Panc1 (cell line): ENCODE results near the gene PPARG. TPM values are rescaled to one million over a fixed set of nuclear protein-coding genes. Genes with fewer than 3 reads are reported as not detected.
A peak's percentile ranks its signal among the peaks of the same experiment; 100 is the strongest.

Source experiments
- ATAC-seq: fragments of 200-7000 bp; cut with Tn5 transposase; 2 replicates; pipeline ENCODE4 v1.9.1; 2020; ENCODE audit warnings: mild to moderate bottlenecking, moderate library complexity
- BruUV-seq: library from RNA; stranded (reverse); fragments of 400-500 nt; replicated peaks from 2 replicates; lab custom pipeline; 2021; lab: Mats Ljungman, UMichigan
- CTCF ChIA-PET: fragments of 300-600 bp; sonication (Branson Sonifier 250); formaldehyde crosslinking; loops from one replicate; lab custom pipeline; 2022; ENCODE audit warnings: antibody characterized with exemption; lab: Charles Lee
- POLR2A ChIA-PET: fragments of 300-600 bp; sonication (Branson Sonifier 250); formaldehyde crosslinking; loops from one replicate; lab custom pipeline; 2022; ENCODE audit warnings: antibody characterized with exemption; lab: Charles Lee
- DNase-seq: peaks from one replicate; pipeline ENCODE4 v3.0.0-alpha.2; 2010; ENCODE audit warnings: low read depth, low spot score
- H3K27ac ChIP-seq: 2 replicates; pipeline ENCODE4 v1.5.1; 2011; ENCODE audit warnings: mild to moderate bottlenecking, low read length, inconsistent platforms
- H3K27me3 ChIP-seq: fragments of 200-500 bp; sonication (Bioruptor generic); 2 replicates; pipeline ENCODE4 v1.6.0; 2014; ENCODE audit warnings: low read length, inconsistent platforms; ENCODE audit not compliant: control insufficient read depth, insufficient read depth
- H3K36me3 ChIP-seq: fragments of 200-500 bp; sonication (Bioruptor generic); 2 replicates; pipeline ENCODE4 v1.5.1; 2014; ENCODE audit warnings: inconsistent platforms, mild to moderate bottlenecking, low read length, moderate library complexity; ENCODE audit not compliant: control insufficient read depth, insufficient read depth
- H3K4me1 ChIP-seq: 2 replicates; pipeline ENCODE4 v1.5.1; 2011; ENCODE audit warnings: inconsistent platforms, mild to moderate bottlenecking, low read length, moderate library complexity; ENCODE audit not compliant: control insufficient read depth, insufficient read depth
- H3K4me3 ChIP-seq, 2 experiments: 2 replicates each; pipeline ENCODE4 v1.5.1; 2011 to 2012; ENCODE audit warnings: low read depth in 2 of 2, low read length in 2 of 2, mild to moderate bottlenecking in 2 of 2, inconsistent platforms in 1 of 2, moderate library complexity in 1 of 2
- H3K9me3 ChIP-seq: fragments of 200-500 bp; sonication (Bioruptor generic); 2 replicates; pipeline ENCODE4 v1.5.1; 2014; ENCODE audit warnings: low read depth, mild to moderate bottlenecking, inconsistent platforms, low read length, moderate library complexity; ENCODE audit not compliant: control insufficient read depth, insufficient read depth
- CTCF ChIP-seq: fragments of 450-650 bp; IDR thresholded peaks from 2 replicates; pipeline ENCODE4 v1.5.1; 2017; ENCODE audit warnings: mild to moderate bottlenecking
- POLR2AphosphoS5 ChIP-seq: IDR thresholded peaks from 2 replicates; pipeline ENCODE4 v1.6.1; 2012; ENCODE audit warnings: mild to moderate bottlenecking, low read depth, low read length, moderate library complexity
- SIN3A ChIP-seq: IDR thresholded peaks from 2 replicates; pipeline ENCODE4 v1.6.1; 2012; ENCODE audit warnings: low read depth, mild to moderate bottlenecking, low read length, moderate library complexity, borderline replicate concordance; ENCODE audit not compliant: insufficient read depth
- TCF7L2 ChIP-seq: IDR thresholded peaks from 2 replicates; pipeline ENCODE4 v1.6.1; 2011; ENCODE audit warnings: mild to moderate bottlenecking, low read depth, low read length, inconsistent platforms
- in situ Hi-C: cut with HindIII; loops from 2 replicates; pipeline ENCODE4 v1.10.0; 2016; ENCODE audit warnings: low sequenced_read_pairs, low pct_unique_long_range_greater_than_20kb
- intact Hi-C: fragments of 100-400 bp; cut with micrococcal nuclease; formaldehyde crosslinking; loops from one replicate; pipeline ENCODE4 v1.10.0; 2022; ENCODE audit not compliant: unreplicated experiment
- total RNA-seq: library from RNA; stranded (reverse); gene quantifications from one replicate; pipeline ENCODE4 v1.2.1, GENCODE V29; 2021; ENCODE audit not compliant: unreplicated experiment
- TF ChIP-seq, protein P1 (sequence below), 2 experiments: IDR thresholded peaks; 2 replicates each; pipeline ENCODE4 v1.6.1; 2011 to 2012; ENCODE audit warnings: low read depth in 2 of 2, control low read depth in 1 of 2, low read length in 1 of 2, mild to moderate bottlenecking in 1 of 2, moderate library complexity in 1 of 2; ENCODE audit not compliant: insufficient read depth in 1 of 2

PPARG gene
- total RNA-seq, 1 experiment from 2014 or later: 88.1 TPM

- BruUV-seq: no TSS peak
- ATAC-seq: peak; percentile 91
- no peaks in the 10 kb centered on the region for H3K27me3 ChIP-seq
- ChIA-PET CTCF (no interaction called here), POLR2A (interaction anchor here (0.6 to 0.9 kb wide), 2 partner anchors 27 to 48 kb away, joined by 3 read pairs; no protein-coding TSS in a partner anchor)
- peaks cover 29% of the 10 kb centered on the region for H3K4me1 ChIP-seq
- in situ Hi-C loops (no loop called here), intact Hi-C loops (loop anchor here (2.0 kb wide), 1 partner anchor 34 kb away; no protein-coding TSS in a partner anchor)
- 0 out of 4 replicates have a peak overlapping the region, but pooled peaks of 1 of the 2 experiments have one; percentile 8 for H3K4me3 ChIP-seq
- H3K27ac ChIP-seq: peak overlapping the region; percentile 98
- TF ChIP-seq CTCF (no peak), SIN3A (no peak), TCF7L2 (peak; percentile 86), POLR2AphosphoS5 (0 out of 2 replicates have a peak, but pooled peaks have one; percentile 72)
- TF ChIP-seq, protein P1, sequence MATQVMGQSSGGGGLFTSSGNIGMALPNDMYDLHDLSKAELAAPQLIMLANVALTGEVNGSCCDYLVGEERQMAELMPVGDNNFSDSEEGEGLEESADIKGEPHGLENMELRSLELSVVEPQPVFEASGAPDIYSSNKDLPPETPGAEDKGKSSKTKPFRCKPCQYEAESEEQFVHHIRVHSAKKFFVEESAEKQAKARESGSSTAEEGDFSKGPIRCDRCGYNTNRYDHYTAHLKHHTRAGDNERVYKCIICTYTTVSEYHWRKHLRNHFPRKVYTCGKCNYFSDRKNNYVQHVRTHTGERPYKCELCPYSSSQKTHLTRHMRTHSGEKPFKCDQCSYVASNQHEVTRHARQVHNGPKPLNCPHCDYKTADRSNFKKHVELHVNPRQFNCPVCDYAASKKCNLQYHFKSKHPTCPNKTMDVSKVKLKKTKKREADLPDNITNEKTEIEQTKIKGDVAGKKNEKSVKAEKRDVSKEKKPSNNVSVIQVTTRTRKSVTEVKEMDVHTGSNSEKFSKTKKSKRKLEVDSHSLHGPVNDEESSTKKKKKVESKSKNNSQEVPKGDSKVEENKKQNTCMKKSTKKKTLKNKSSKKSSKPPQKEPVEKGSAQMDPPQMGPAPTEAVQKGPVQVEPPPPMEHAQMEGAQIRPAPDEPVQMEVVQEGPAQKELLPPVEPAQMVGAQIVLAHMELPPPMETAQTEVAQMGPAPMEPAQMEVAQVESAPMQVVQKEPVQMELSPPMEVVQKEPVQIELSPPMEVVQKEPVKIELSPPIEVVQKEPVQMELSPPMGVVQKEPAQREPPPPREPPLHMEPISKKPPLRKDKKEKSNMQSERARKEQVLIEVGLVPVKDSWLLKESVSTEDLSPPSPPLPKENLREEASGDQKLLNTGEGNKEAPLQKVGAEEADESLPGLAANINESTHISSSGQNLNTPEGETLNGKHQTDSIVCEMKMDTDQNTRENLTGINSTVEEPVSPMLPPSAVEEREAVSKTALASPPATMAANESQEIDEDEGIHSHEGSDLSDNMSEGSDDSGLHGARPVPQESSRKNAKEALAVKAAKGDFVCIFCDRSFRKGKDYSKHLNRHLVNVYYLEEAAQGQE (IDR thresholded peaks at IDR 0.05; ENCODE audit: insufficient read depth in 1 of 2, low read depth in 2 of 2, low read length in 1 of 2): no peak
- no peaks in the 10 kb centered on the region for H3K9me3 ChIP-seq
- DNase-seq: peak; percentile 12
- no peaks in the 10 kb centered on the region for H3K36me3 ChIP-seq
Observed at GRCh38 chr3:12444582-12445471, 156.0 kb downstream of the PPARG start.

DNA sequence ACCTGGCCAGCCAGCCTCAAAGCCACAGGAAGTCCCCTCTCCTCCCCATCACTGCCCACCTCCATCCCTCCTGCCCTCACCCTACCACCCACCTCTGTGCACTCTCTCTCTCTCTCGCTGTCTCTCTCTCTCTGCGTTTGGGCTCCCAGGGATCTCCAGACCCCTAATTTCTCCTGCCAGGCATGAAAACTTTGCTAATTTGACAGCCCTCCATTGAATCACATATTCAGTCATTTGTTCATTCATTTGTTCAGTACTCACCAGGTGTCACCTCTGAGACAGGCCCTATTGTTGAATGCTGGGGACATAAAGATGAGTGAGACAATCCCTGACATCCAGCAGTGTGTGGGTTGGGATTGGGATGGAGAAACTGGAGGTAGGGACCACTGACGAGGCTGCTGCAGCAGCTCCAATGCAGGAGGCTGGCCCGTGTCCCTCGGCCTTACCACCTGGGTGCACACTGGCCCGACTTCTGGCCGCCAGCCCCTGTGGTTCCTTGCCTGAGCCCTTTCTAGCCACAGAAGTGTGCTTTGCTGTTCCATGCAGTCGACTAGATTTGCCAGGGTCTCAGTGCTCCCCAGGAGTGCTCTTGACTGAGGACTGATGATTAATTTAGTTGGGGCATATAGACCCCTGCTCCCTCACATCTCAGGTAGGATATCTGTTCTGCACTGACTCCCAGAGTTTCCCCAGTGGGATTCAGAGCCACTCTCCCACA, 156.8 kb downstream of the PPARG start:
- ATAC-seq: no peak; the same call in 1 of the 2 replicates
- Histone ChIP-seq H3K4me1 (peaks cover 29% of the 10 kb centered on the region), H3K36me3 (no peaks in the 10 kb centered on the region), H3K9me3 (no peaks in the 10 kb centered on the region), H3K4me3 (no peak overlapping the region), H3K27me3 (no peaks in the 10 kb centered on the region), H3K27ac (peak overlapping the region; percentile 98)
- CTCF ChIA-PET: no interaction called here
- DNase-seq: no peak
- intact Hi-C loops: loop anchor here (2.0 kb wide), 1 partner anchor 33 kb away; no protein-coding TSS in a partner anchor
- TF ChIP-seq SIN3A (no peak), POLR2AphosphoS5 (no peak), CTCF (no peak), TCF7L2 (no peak)
- TF ChIP-seq, protein P1 (IDR thresholded peaks at IDR 0.05; ENCODE audit: insufficient read depth in 1 of 2, low read depth in 2 of 2, low read length in 1 of 2): no peak
- no TSS peak for BruUV-seq
- in situ Hi-C loops: no loop called here
- POLR2A ChIA-PET: no interaction called here
